Osteocyte (in vitro differentiated cells): Measurements from ENCODE around the gene HEG1. TPM values are rescaled to one million over a fixed set of nuclear protein-coding genes. Genes with fewer than 3 reads are reported as not detected.
A peak's percentile ranks its signal among the peaks of the same experiment; 100 is the strongest.

Experiments
- DNase-seq: peaks from one replicate; pipeline ENCODE4 v3.0.0; 2021; ENCODE audit warnings: mixed read lengths; ENCODE audit not compliant: unreplicated experiment; ENCODE audit errors: extremely low spot score
- H3K27ac Mint-ChIP-seq: one replicate; pipeline ENCODE4 v1.8.0; 2021; ENCODE audit warnings: mild to moderate bottlenecking, mixed read lengths; ENCODE audit not compliant: unreplicated experiment
- H3K27me3 Mint-ChIP-seq: one replicate; pipeline ENCODE4 v1.8.0; 2021; ENCODE audit warnings: mixed read lengths; ENCODE audit not compliant: unreplicated experiment
- H3K36me3 Mint-ChIP-seq: one replicate; pipeline ENCODE4 v1.8.0; 2021; ENCODE audit warnings: mixed read lengths; ENCODE audit not compliant: unreplicated experiment
- H3K4me1 Mint-ChIP-seq: one replicate; pipeline ENCODE4 v1.8.0; 2021; ENCODE audit warnings: mixed read lengths; ENCODE audit not compliant: unreplicated experiment
- H3K4me3 Mint-ChIP-seq: one replicate; pipeline ENCODE4 v1.8.0; 2021; ENCODE audit warnings: mild to moderate bottlenecking, moderate library complexity, mixed read lengths; ENCODE audit not compliant: unreplicated experiment
- H3K9me3 Mint-ChIP-seq: one replicate; pipeline ENCODE4 v1.8.0; 2021; ENCODE audit warnings: mixed read lengths; ENCODE audit not compliant: unreplicated experiment
- CTCF ChIP-seq: fragments of 200-600 bp; sonication (generic); IDR thresholded peaks from 2 replicates; pipeline ENCODE4 v1.5.0; 2021; ENCODE audit warnings: antibody characterized with exemption, mild to moderate bottlenecking, moderate library complexity
- total RNA-seq: library from RNA; stranded (reverse); gene quantifications from 2 replicates; pipeline ENCODE4 v1.2.1, GENCODE V29; 2021

Gene HEG1
- total RNA-seq, 1 donor from 2014 or later: 123 TPM

- no peaks in the 10 kb centered on the region for H3K9me3 Mint-ChIP-seq
- peak overlapping the region; percentile 92 for H3K27ac Mint-ChIP-seq
- no peak for TF ChIP-seq CTCF
- H3K27me3 Mint-ChIP-seq: no peaks in the 10 kb centered on the region
- H3K4me1 Mint-ChIP-seq: peaks cover 78% of the 10 kb centered on the region
- peak overlapping the region; percentile 91 for H3K4me3 Mint-ChIP-seq
- H3K36me3 Mint-ChIP-seq: peaks cover 12% of the 10 kb centered on the region
- DNase-seq: no peak
Measured at GRCh38 chr3:125052624-125053303, 3.0 kb downstream of the HEG1 start.

- Mint-ChIP-seq H3K27me3 (no peaks in the 10 kb centered on the region), H3K9me3 (no peaks in the 10 kb centered on the region), H3K4me1 (peaks cover 75% of the 10 kb centered on the region), H3K4me3 (peak overlapping the region; percentile 91), H3K36me3 (peaks cover 13% of the 10 kb centered on the region), H3K27ac (peak overlapping the region; percentile 92)
- no peak for DNase-seq
- no peak for TF ChIP-seq CTCF
Measured at GRCh38 chr3:125051715-125052581, 3.8 kb downstream of the HEG1 start.

- no peak for TF ChIP-seq CTCF
- Mint-ChIP-seq H3K27ac (peak overlapping the region; percentile 92), H3K36me3 (peaks cover 15% of the 10 kb centered on the region), H3K9me3 (no peaks in the 10 kb centered on the region), H3K27me3 (no peaks in the 10 kb centered on the region), H3K4me3 (peak overlapping the region; percentile 91), H3K4me1 (peaks cover 73% of the 10 kb centered on the region)
- DNase-seq: no peak
Measured at GRCh38 chr3:125051205-125051604, 4.6 kb downstream of the HEG1 start.

GRCh38 chr3:125050488-125051090 lies 5.2 kb downstream of the HEG1 start:
- Mint-ChIP-seq H3K4me1 (peaks cover 71% of the 10 kb centered on the region), H3K36me3 (peaks cover 15% of the 10 kb centered on the region), H3K4me3 (no peak overlapping the region), H3K27me3 (no peaks in the 10 kb centered on the region), H3K9me3 (no peaks in the 10 kb centered on the region), H3K27ac (peak overlapping the region; percentile 92)
- TF ChIP-seq CTCF: no peak
- no peak for DNase-seq

GRCh38 chr3:125048282-125048681 lies 7.5 kb downstream of the HEG1 start:
- H3K27ac Mint-ChIP-seq: peak overlapping the region; percentile 12
- peaks cover 57% of the 10 kb centered on the region for H3K4me1 Mint-ChIP-seq
- no peak for DNase-seq
- H3K36me3 Mint-ChIP-seq: peaks cover 15% of the 10 kb centered on the region
- no peak overlapping the region for H3K4me3 Mint-ChIP-seq
- TF ChIP-seq CTCF: no peak
- H3K27me3 Mint-ChIP-seq: no peaks in the 10 kb centered on the region
- no peaks in the 10 kb centered on the region for H3K9me3 Mint-ChIP-seq
